IgD-negative memory B cell (primary cell): ENCODE measurements around the gene SARM1. TPM values are rescaled to one million over a fixed set of nuclear protein-coding genes. Genes with fewer than 3 reads are reported as not detected.

Experiments
- H3K27ac Mint-ChIP-seq, 3 donors: one replicate each; pipeline ENCODE4 v1.8.0; 2020 to 2022; ENCODE audit warnings: mild to moderate bottlenecking in 3 of 3, mixed read lengths in 3 of 3, moderate library complexity in 1 of 3
- H3K27me3 Mint-ChIP-seq: one replicate; pipeline ENCODE4 v1.8.0; 2021; ENCODE audit warnings: mixed read lengths
- H3K36me3 Mint-ChIP-seq: one replicate; pipeline ENCODE4 v1.8.0; 2020; ENCODE audit warnings: mild to moderate bottlenecking, mixed read lengths
- H3K4me1 Mint-ChIP-seq, 3 donors: one replicate each; pipeline ENCODE4 v1.8.0; 2020 to 2022; ENCODE audit warnings: mixed read lengths in 3 of 3, mild to moderate bottlenecking in 1 of 3
- H3K4me3 Mint-ChIP-seq, 4 donors: one replicate each; pipeline ENCODE4 v1.8.0; 2020 to 2022; ENCODE audit warnings: mild to moderate bottlenecking in 4 of 4, mixed read lengths in 4 of 4, moderate library complexity in 3 of 4
- H3K9me3 Mint-ChIP-seq, 3 donors: one replicate each; pipeline ENCODE4 v1.8.0; 2020 to 2021; ENCODE audit warnings: mixed read lengths in 3 of 3, mild to moderate bottlenecking in 1 of 3
- polyA plus RNA-seq: library from polyadenylated mRNA; unstranded; fragments of 300-500 nt; fragmentation: Illumina TruSeq; gene quantifications from one replicate; pipeline ENCODE4 v1.2.3, GENCODE V29; 2021

SARM1 gene
- polyA plus RNA-seq, 1 donor from 2014 or later = 5.6 TPM

GRCh38 chr17:28390141-28390540, 18.6 kb downstream of the SARM1 start:
- H3K4me3 Mint-ChIP-seq = no peak overlapping the region
- H3K27me3 Mint-ChIP-seq = no peaks in the 10 kb centered on the region
- peaks cover 11% of the 10 kb centered on the region for H3K36me3 Mint-ChIP-seq
- H3K27ac Mint-ChIP-seq = no peak overlapping the region
- H3K4me1 Mint-ChIP-seq = peaks cover 0 to 3% (median 2%) of the 10 kb centered on the region in 3 donors
- H3K9me3 Mint-ChIP-seq = no peaks in the 10 kb centered on the region

GRCh38 chr17:28390563-28390962, 19.1 kb downstream of the SARM1 start:
- no peaks in the 10 kb centered on the region for H3K9me3 Mint-ChIP-seq
- no peak overlapping the region for H3K4me3 Mint-ChIP-seq
- H3K36me3 Mint-ChIP-seq = peaks cover 11% of the 10 kb centered on the region
- H3K4me1 Mint-ChIP-seq = no peaks in the 10 kb centered on the region
- no peaks in the 10 kb centered on the region for H3K27me3 Mint-ChIP-seq
- peak overlapping the region in 1 of 3 donors; percentile 3 for H3K27ac Mint-ChIP-seq

- H3K27me3 Mint-ChIP-seq = no peaks in the 10 kb centered on the region
- H3K36me3 Mint-ChIP-seq = peaks cover 11% of the 10 kb centered on the region
- H3K27ac Mint-ChIP-seq = no peak overlapping the region
- H3K4me3 Mint-ChIP-seq = no peak overlapping the region
- H3K4me1 Mint-ChIP-seq = no peaks in the 10 kb centered on the region
- H3K9me3 Mint-ChIP-seq = no peaks in the 10 kb centered on the region
Measured at GRCh38 chr17:28390984-28391383, 19.5 kb downstream of the SARM1 start.

- H3K4me1 Mint-ChIP-seq = no peaks in the 10 kb centered on the region
- H3K27ac Mint-ChIP-seq = no peak overlapping the region
- H3K27me3 Mint-ChIP-seq = no peaks in the 10 kb centered on the region
- peaks cover 11% of the 10 kb centered on the region for H3K36me3 Mint-ChIP-seq
- no peak overlapping the region for H3K4me3 Mint-ChIP-seq
- no peaks in the 10 kb centered on the region for H3K9me3 Mint-ChIP-seq
Measured at GRCh38 chr17:28391401-28391800, 19.9 kb downstream of the SARM1 start.

- no peaks in the 10 kb centered on the region for H3K4me1 Mint-ChIP-seq
- H3K36me3 Mint-ChIP-seq = peaks cover 12% of the 10 kb centered on the region
Measured at GRCh38 chr17:28392491-28392890, 21.0 kb downstream of the SARM1 start.

GRCh38 chr17:28394337-28395116, 23.0 kb downstream of the SARM1 start:
- Mint-ChIP-seq H3K4me1 (no peaks in the 10 kb centered on the region), H3K9me3 (no peaks in the 10 kb centered on the region), H3K36me3 (peaks cover 10% of the 10 kb centered on the region), H3K27ac (no peak overlapping the region), H3K4me3 (no peak overlapping the region), H3K27me3 (no peaks in the 10 kb centered on the region)

More at GRCh38 chr17:28392491-28392890, 21.0 kb downstream of the SARM1 start:
- Mint-ChIP-seq H3K4me3 (no peak overlapping the region), H3K9me3 (no peaks in the 10 kb centered on the region), H3K27ac (no peak overlapping the region), H3K27me3 (no peaks in the 10 kb centered on the region)

- H3K27me3 Mint-ChIP-seq = no peaks in the 10 kb centered on the region
Measured at GRCh38 chr17:28395426-28395825, 23.9 kb downstream of the SARM1 start.

GRCh38 chr17:28395968-28396367, 24.5 kb downstream of the SARM1 start:
- Mint-ChIP-seq H3K27me3 (no peaks in the 10 kb centered on the region), H3K27ac (no peak overlapping the region), H3K4me1 (no peaks in the 10 kb centered on the region), H3K4me3 (no peak overlapping the region), H3K9me3 (no peaks in the 10 kb centered on the region), H3K36me3 (peaks cover 4% of the 10 kb centered on the region)

More at GRCh38 chr17:28395426-28395825, 23.9 kb downstream of the SARM1 start:
- no peak overlapping the region for H3K27ac Mint-ChIP-seq
- no peaks in the 10 kb centered on the region for H3K4me1 Mint-ChIP-seq
- H3K4me3 Mint-ChIP-seq = no peak overlapping the region
- no peaks in the 10 kb centered on the region for H3K9me3 Mint-ChIP-seq
- peaks cover 7% of the 10 kb centered on the region for H3K36me3 Mint-ChIP-seq

GRCh38 chr17:28396635-28397239, 25.2 kb downstream of the SARM1 start:
- Mint-ChIP-seq H3K9me3 (no peaks in the 10 kb centered on the region), H3K27ac (no peak overlapping the region)

GRCh38 chr17:28397275-28397674, 25.8 kb downstream of the SARM1 start:
- Mint-ChIP-seq H3K27ac (no peak overlapping the region), H3K9me3 (no peaks in the 10 kb centered on the region), H3K4me1 (no peaks in the 10 kb centered on the region)

More at GRCh38 chr17:28396635-28397239, 25.2 kb downstream of the SARM1 start:
- no peak overlapping the region for H3K4me3 Mint-ChIP-seq
- peaks cover 4% of the 10 kb centered on the region for H3K36me3 Mint-ChIP-seq
- no peaks in the 10 kb centered on the region for H3K4me1 Mint-ChIP-seq
- no peaks in the 10 kb centered on the region for H3K27me3 Mint-ChIP-seq

GRCh38 chr17:28397687-28398279, 26.3 kb downstream of the SARM1 start:
- Mint-ChIP-seq H3K27me3 (no peaks in the 10 kb centered on the region), H3K36me3 (peaks cover 4% of the 10 kb centered on the region), H3K4me3 (no peak overlapping the region), H3K27ac (no peak overlapping the region), H3K9me3 (no peaks in the 10 kb centered on the region), H3K4me1 (no peaks in the 10 kb centered on the region)

More at GRCh38 chr17:28397275-28397674, 25.8 kb downstream of the SARM1 start:
- no peak overlapping the region for H3K4me3 Mint-ChIP-seq
- H3K27me3 Mint-ChIP-seq = no peaks in the 10 kb centered on the region
- H3K36me3 Mint-ChIP-seq = peaks cover 4% of the 10 kb centered on the region

GRCh38 chr17:28398280-28398981, 26.9 kb downstream of the SARM1 start:
- Mint-ChIP-seq H3K4me1 (no peaks in the 10 kb centered on the region), H3K9me3 (no peaks in the 10 kb centered on the region), H3K4me3 (no peak overlapping the region), H3K36me3 (peaks cover 4% of the 10 kb centered on the region), H3K27ac (peak overlapping the region in 1 of 3 donors; percentile 31), H3K27me3 (no peaks in the 10 kb centered on the region)

- H3K27me3 Mint-ChIP-seq = no peaks in the 10 kb centered on the region
- H3K27ac Mint-ChIP-seq = peak overlapping the region in 1 of 3 donors; percentile 16
- H3K36me3 Mint-ChIP-seq = peaks cover 4% of the 10 kb centered on the region
- H3K4me3 Mint-ChIP-seq = no peak overlapping the region
- peaks cover 3 to 6% (median 3%) of the 10 kb centered on the region in 3 donors for H3K4me1 Mint-ChIP-seq
- no peaks in the 10 kb centered on the region for H3K9me3 Mint-ChIP-seq
Measured at GRCh38 chr17:28399808-28400207, 28.3 kb downstream of the SARM1 start.

- Mint-ChIP-seq H3K27me3 (no peaks in the 10 kb centered on the region), H3K4me1 (peaks cover 6 to 9% (median 7%) of the 10 kb centered on the region in 3 donors), H3K4me3 (peak overlapping the region in 1 of 4 donors; percentile 64), H3K27ac (peak overlapping the region in 2 of 3 donors; percentile 42 to 63), H3K9me3 (no peaks in the 10 kb centered on the region), H3K36me3 (peaks cover 4% of the 10 kb centered on the region)
Measured at GRCh38 chr17:28402224-28402630, 30.7 kb downstream of the SARM1 start.

- Mint-ChIP-seq H3K9me3 (no peaks in the 10 kb centered on the region), H3K27me3 (no peaks in the 10 kb centered on the region), H3K4me1 (peaks cover 6 to 9% (median 8%) of the 10 kb centered on the region in 3 donors), H3K36me3 (peaks cover 2% of the 10 kb centered on the region), H3K27ac (peak overlapping the region in 1 of 3 donors; percentile 42), H3K4me3 (peak overlapping the region in 2 of 4 donors; percentile 64 to 67)
Measured at GRCh38 chr17:28402844-28403243, 31.4 kb downstream of the SARM1 start.
